ENCODE data around the gene LY6G5C. TPM values are rescaled to one million over a fixed set of nuclear protein-coding genes. Genes with fewer than 3 reads are reported as not detected.

Gene LY6G5C
- total and polyA plus RNA-seq, 7 donors = 0.75 to 3.2 (median 2.1) TPM

- intact Hi-C loops (cut with DNase I) = no loop called here
- DNase-seq = no peak
- Histone ChIP-seq H3K4me3 (no peak within 1 kb of the TSS), H3K9me3 (no peaks in the 10 kb centered on the region), H3K27ac (no peak within 1 kb of the TSS), H3K36me3 (ENCODE audit: insufficient read depth in 1 of 2, low read depth in 1 of 2) (peaks cover 0 to 16% of the 10 kb centered on the region in 2 donors), H3K27me3 (ENCODE audit: insufficient read depth in 3 of 3, low read length in 2 of 3) (no peaks in the 10 kb centered on the region), H3K4me1 (no peaks in the 10 kb centered on the region)
- ATAC-seq = no peak
- 67 to 72% (median 69%) methylated on average over 44 to 46 of the region's 46 CpGs for WGBS, 3 donors
- TF ChIP-seq, protein P1, sequence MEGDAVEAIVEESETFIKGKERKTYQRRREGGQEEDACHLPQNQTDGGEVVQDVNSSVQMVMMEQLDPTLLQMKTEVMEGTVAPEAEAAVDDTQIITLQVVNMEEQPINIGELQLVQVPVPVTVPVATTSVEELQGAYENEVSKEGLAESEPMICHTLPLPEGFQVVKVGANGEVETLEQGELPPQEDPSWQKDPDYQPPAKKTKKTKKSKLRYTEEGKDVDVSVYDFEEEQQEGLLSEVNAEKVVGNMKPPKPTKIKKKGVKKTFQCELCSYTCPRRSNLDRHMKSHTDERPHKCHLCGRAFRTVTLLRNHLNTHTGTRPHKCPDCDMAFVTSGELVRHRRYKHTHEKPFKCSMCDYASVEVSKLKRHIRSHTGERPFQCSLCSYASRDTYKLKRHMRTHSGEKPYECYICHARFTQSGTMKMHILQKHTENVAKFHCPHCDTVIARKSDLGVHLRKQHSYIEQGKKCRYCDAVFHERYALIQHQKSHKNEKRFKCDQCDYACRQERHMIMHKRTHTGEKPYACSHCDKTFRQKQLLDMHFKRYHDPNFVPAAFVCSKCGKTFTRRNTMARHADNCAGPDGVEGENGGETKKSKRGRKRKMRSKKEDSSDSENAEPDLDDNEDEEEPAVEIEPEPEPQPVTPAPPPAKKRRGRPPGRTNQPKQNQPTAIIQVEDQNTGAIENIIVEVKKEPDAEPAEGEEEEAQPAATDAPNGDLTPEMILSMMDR (IDR thresholded peaks at IDR 0.05) = no peak
Observed at GRCh38 chr6:31723245-31723979, 42.5 kb upstream of the LY6G5C start, which contains the start of gene MPIG6B. Gene MPIG6B (plus strand): TSS chr6:31723373. CDS start chr6:31723384, 11 bp downstream.

DNA sequence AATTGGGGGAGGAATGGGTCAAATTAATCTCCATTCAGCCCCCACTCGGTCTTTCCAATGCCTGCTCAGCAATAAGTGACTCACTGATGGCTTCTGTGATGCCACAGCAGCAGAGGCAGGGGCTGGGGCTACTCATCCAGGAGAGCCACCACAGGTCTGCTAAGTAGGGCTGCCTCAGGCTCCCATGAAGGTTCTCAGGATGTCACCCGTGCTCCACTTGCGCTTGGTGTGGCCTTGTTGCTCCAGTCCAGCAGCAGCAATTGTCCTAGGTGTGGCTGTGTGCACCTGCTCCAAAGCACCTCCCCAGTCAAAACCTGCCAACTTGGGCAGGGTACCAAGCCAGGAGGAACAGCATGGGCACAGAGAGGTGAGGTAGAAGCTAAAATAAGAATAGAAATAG is 41.3 kb upstream of the LY6G5C start:
- DNase-seq (no peak), ATAC-seq (no peak)
- Histone ChIP-seq H3K4me1 (no peaks in the 10 kb centered on the region), H3K27ac (no peak overlapping the region), H3K4me3 (no peak overlapping the region), H3K27me3 (ENCODE audit: insufficient read depth in 3 of 3, low read length in 2 of 3) (no peaks in the 10 kb centered on the region), H3K36me3 (ENCODE audit: insufficient read depth in 1 of 2, low read depth in 1 of 2) (peaks cover 0 to 9% of the 10 kb centered on the region in 2 donors), H3K9me3 (no peaks in the 10 kb centered on the region)
- intact Hi-C loops (cut with DNase I) = no loop called here
- 82 to 92% (median 88%) methylated on average over 3 of the region's 3 CpGs for WGBS, 3 donors
- TF ChIP-seq, protein P1 (IDR thresholded peaks at IDR 0.05) = no peak

GRCh38 chr6:31721351-31722020 is 40.6 kb upstream of the LY6G5C start, which contains the start of gene LY6G6C:
Gene LY6G6C (minus strand): TSS chr6:31721746. CDS start chr6:31721679, 67 bp downstream.
- H3K27me3 ChIP-seq (ENCODE audit: insufficient read depth in 3 of 3, low read length in 2 of 3) = no peaks in the 10 kb centered on the region
- WGBS, 3 donors = 86 to 100% (median 98%) methylated on average over 4 of the region's 4 CpGs
- ATAC-seq (no peak), DNase-seq (no peak)
- H3K27ac ChIP-seq = no peak within 1 kb of the TSS
- H3K4me1 ChIP-seq = no peaks in the 10 kb centered on the region
- no peak within 1 kb of the TSS for H3K4me3 ChIP-seq
- intact Hi-C loops (cut with DNase I) = no loop called here
- H3K36me3 ChIP-seq (ENCODE audit: insufficient read depth in 1 of 2, low read depth in 1 of 2) = peaks cover 0 to 2% of the 10 kb centered on the region in 2 donors
- TF ChIP-seq, protein P1 (IDR thresholded peaks at IDR 0.05) = no peak
- H3K9me3 ChIP-seq = no peaks in the 10 kb centered on the region

- Histone ChIP-seq H3K27ac (no peak overlapping the region), H3K4me3 (no peak overlapping the region), H3K4me1 (no peaks in the 10 kb centered on the region), H3K36me3 (ENCODE audit: insufficient read depth in 1 of 2, low read depth in 1 of 2) (no peaks in the 10 kb centered on the region), H3K9me3 (no peaks in the 10 kb centered on the region), H3K27me3 (ENCODE audit: insufficient read depth in 3 of 3, low read length in 2 of 3) (no peaks in the 10 kb centered on the region)
- 89 to 91% (median 90%) methylated on average over 5 of the region's 5 CpGs for WGBS, 3 donors
- DNase-seq = no peak
- ATAC-seq = no peak
- intact Hi-C loops (cut with DNase I) = no loop called here
- TF ChIP-seq, protein P1 (IDR thresholded peaks at IDR 0.05) = no peak
Observed at GRCh38 chr6:31720196-31720770, 39.4 kb upstream of the LY6G5C start.

Data from psoas muscle (tissue), 8 donors.